DMS 273 (cell line): ENCODE data around the gene TLR6.
A peak's percentile ranks its signal among the peaks of the same experiment; 100 is the strongest.
"Not testable (repeated sequence)": the region's sequence is repeated elsewhere in the genome, so short reads cannot be mapped to it uniquely, and the experiment has no call there.

ENCODE experiments used
- DNase-seq: peaks from one replicate; lab custom pipeline; 2025; ENCODE audit not compliant: unreplicated experiment; lab: John Stamatoyannopoulos, UW

TLR6 gene

GRCh38 chr4:38791010-38791409, 65.6 kb downstream of the TLR6 start:
- no peak for DNase-seq

GRCh38 chr4:38788317-38788716, 68.3 kb downstream of the TLR6 start:
- no peak for DNase-seq

GRCh38 chr4:38787693-38788092, 68.9 kb downstream of the TLR6 start:
- DNase-seq, result no peak

GRCh38 chr4:38785901-38786402, 70.7 kb downstream of the TLR6 start:
- no peak for DNase-seq

- no peak for DNase-seq
These were observed 71.4 kb downstream of the TLR6 start for GRCh38 chr4:38785041-38785790.

- no peak for DNase-seq
These were observed 72.5 kb downstream of the TLR6 start for GRCh38 chr4:38784141-38784540.

- DNase-seq, result no peak
These were observed 73.5 kb downstream of the TLR6 start for GRCh38 chr4:38783109-38783460.

GRCh38 chr4:38782452-38783108, 74.0 kb downstream of the TLR6 start, which contains the start of gene TLR10:
TLR10 (minus strand) TSS chr4:38782990; CDS start chr4:38775590, 7,400 bp downstream.
- peak; percentile 47 for DNase-seq

GRCh38 chr4:38781854-38782261, 74.8 kb downstream of the TLR6 start:
- DNase-seq, result no peak

GRCh38 chr4:38780833-38781484, 75.7 kb downstream of the TLR6 start:
- DNase-seq, result no peak

GRCh38 chr4:38779790-38780189, 76.8 kb downstream of the TLR6 start:
- no peak for DNase-seq

- not testable (repeated sequence) for DNase-seq
These were observed 78.7 kb downstream of the TLR6 start for GRCh38 chr4:38777925-38778324.

- DNase-seq, result no peak
These were observed 81.3 kb downstream of the TLR6 start for GRCh38 chr4:38775326-38775725.

GRCh38 chr4:38774181-38774955, 82.2 kb downstream of the TLR6 start:
- DNase-seq, result no peak
